CD1c-positive myeloid dendritic cell (primary cell): ENCODE results near the gene TPM2.

Experiments used
- DNase-seq: peaks from one replicate; pipeline ENCODE4 v3.0.0-alpha.2; 2016; ENCODE audit errors: extremely low spot score

Gene TPM2

GRCh38 chr9:35696520-35697215 is 6.9 kb upstream of the TPM2 start:
- peak; percentile 47 for DNase-seq

- no peak for DNase-seq
Observed at GRCh38 chr9:35695943-35696401, 6.2 kb upstream of the TPM2 start.

- no peak for DNase-seq
Observed at GRCh38 chr9:35691757-35692301, 2.1 kb upstream of the TPM2 start.

GRCh38 chr9:35691334-35691650 is 1.6 kb upstream of the TPM2 start:
- DNase-seq = no peak

GRCh38 chr9:35690614-35691333 is 1.0 kb upstream of the TPM2 start:
- peak; percentile 61 for DNase-seq

- DNase-seq = no peak
Observed at GRCh38 chr9:35690294-35690613, 529 bp upstream of the TPM2 start.

GRCh38 chr9:35688558-35689541 is 875 bp downstream of the TPM2 start:
- DNase-seq = peak; percentile 56

GRCh38 chr9:35687972-35688557 is 1.7 kb downstream of the TPM2 start:
- no peak for DNase-seq

- no peak for DNase-seq
Observed at GRCh38 chr9:35687306-35687705, 2.4 kb downstream of the TPM2 start.

- no peak for DNase-seq
Observed at GRCh38 chr9:35686222-35687203, 3.2 kb downstream of the TPM2 start.

GRCh38 chr9:35685506-35685905 is 4.2 kb downstream of the TPM2 start:
- no peak for DNase-seq

GRCh38 chr9:35684921-35685320 is 4.8 kb downstream of the TPM2 start:
- no peak for DNase-seq

GRCh38 chr9:35683323-35683722 is 6.4 kb downstream of the TPM2 start:
- DNase-seq = no peak

GRCh38 chr9:35682520-35683315 is 7.0 kb downstream of the TPM2 start:
- no peak for DNase-seq

- no peak for DNase-seq
Observed at GRCh38 chr9:35682051-35682450, 7.7 kb downstream of the TPM2 start.

- DNase-seq = no peak
Observed at GRCh38 chr9:35681341-35682002, 8.3 kb downstream of the TPM2 start.

GRCh38 chr9:35680331-35681105 is 9.2 kb downstream of the TPM2 start:
- no peak for DNase-seq

GRCh38 chr9:35679766-35680330 is 9.9 kb downstream of the TPM2 start:
- no peak for DNase-seq
